Transverse colon (tissue), 4 donors: Measurements from ENCODE around the gene HRH4.

Experiments
- POLR2AphosphoS5 ChIP-seq, 3 donors: sonication (generic); formaldehyde crosslinking; IDR thresholded peaks; one replicate each; pipeline ENCODE4 v1.6.1; 2016; ENCODE audit warnings: antibody characterized with exemption in 3 of 3
- TF ChIP-seq, protein P1 (sequence below), 5 experiments: fragments of 200-600 bp in 3 of 5; fragments of 450-650 bp in 2 of 5; sonication (generic) in 3 of 5; IDR thresholded peaks; 1 replicate in 2 of 5; 2 replicates in 3 of 5; pipeline ENCODE4 v1.5.1; 2016 to 2017; ENCODE audit warnings: antibody characterized with exemption in 5 of 5, inconsistent platforms in 3 of 5, mild to moderate bottlenecking in 2 of 5, moderate library complexity in 1 of 5

DNA sequence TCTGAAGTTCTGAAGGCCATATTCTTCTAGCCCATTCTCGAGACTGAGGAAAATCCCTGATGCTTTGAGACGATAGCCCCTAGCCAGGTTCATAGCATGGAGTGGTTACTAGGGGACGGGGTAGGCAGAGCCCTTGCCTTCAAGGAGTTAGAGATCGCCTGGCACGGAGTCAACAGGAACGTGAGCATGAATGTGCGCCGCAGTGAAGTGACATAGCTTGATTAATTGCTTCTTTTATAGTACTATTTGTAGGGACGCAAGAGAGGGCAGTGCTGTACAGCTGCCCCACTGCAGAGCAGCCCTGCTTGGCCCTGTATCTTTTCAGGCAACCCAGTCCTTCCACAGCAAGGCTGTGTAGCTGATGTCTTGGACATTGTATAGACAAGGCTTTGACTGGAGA, 26.2 kb downstream of the HRH4 start:
- TF ChIP-seq POLR2AphosphoS5 (IDR thresholded peaks at IDR 0.05): no peak
- TF ChIP-seq, protein P1, sequence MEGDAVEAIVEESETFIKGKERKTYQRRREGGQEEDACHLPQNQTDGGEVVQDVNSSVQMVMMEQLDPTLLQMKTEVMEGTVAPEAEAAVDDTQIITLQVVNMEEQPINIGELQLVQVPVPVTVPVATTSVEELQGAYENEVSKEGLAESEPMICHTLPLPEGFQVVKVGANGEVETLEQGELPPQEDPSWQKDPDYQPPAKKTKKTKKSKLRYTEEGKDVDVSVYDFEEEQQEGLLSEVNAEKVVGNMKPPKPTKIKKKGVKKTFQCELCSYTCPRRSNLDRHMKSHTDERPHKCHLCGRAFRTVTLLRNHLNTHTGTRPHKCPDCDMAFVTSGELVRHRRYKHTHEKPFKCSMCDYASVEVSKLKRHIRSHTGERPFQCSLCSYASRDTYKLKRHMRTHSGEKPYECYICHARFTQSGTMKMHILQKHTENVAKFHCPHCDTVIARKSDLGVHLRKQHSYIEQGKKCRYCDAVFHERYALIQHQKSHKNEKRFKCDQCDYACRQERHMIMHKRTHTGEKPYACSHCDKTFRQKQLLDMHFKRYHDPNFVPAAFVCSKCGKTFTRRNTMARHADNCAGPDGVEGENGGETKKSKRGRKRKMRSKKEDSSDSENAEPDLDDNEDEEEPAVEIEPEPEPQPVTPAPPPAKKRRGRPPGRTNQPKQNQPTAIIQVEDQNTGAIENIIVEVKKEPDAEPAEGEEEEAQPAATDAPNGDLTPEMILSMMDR (IDR thresholded peaks at IDR 0.05): no peak
